ENCODE measurements around the gene RANBP10.
A peak's percentile ranks its signal among the peaks of the same experiment; 100 is the strongest.
"Not testable (repeated sequence)": the region's sequence is repeated elsewhere in the genome, so short reads cannot be mapped to it uniquely, and the experiment has no call there.

RANBP10 gene

GRCh38 chr16:67760206-67760955 is 46.0 kb downstream of the RANBP10 start:
- intact Hi-C loops (cut with DNase I), result no loop called here
- DNase-seq, result no peak

DNA sequence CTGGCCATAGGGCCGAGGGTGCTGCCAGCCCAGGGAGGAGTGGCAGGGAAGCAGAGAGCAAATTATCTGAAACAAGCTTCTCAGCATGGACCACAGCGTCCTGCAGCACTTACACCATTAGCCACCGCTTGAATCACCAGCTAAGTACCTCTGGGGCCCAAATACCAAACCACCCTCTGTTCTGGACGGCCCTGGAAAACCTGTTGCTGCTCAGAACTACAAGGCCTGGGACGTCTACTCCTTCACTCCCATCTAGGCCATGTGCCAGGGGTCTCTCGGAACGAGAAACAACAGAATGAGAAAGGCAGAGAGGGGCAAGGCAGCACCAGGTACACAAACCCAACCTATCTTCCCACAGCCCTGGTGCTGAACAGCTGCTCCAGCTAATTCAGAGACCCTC is 47.4 kb downstream of the RANBP10 start:
- intact Hi-C loops (cut with DNase I), result no loop called here
- DNase-seq, result no peak

GRCh38 chr16:67758006-67758405 is 48.4 kb downstream of the RANBP10 start:
- intact Hi-C loops (cut with DNase I), result no loop called here
- no peak for DNase-seq

GRCh38 chr16:67752641-67753040 is 53.7 kb downstream of the RANBP10 start:
- intact Hi-C loops (cut with DNase I), result no loop called here
- DNase-seq, result no peak

DNA sequence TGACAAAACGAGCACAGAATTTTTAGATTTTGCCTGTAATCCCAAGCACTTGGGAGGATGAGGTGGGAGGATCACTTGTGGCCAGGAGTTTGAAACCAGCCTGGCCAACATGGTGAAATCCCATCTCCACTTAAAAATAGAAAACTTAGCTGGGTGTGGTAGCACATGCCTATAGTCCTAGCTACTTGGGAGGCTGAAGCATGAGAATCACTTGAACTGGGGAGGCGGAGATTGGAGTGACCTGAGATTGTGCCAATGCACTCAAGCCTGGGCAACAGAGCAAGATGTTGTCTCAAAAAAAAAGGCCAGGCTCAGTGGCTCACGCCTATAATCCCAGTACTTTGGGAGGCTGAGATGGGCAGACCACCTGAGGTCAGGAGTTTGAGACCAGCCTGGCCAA is 55.0 kb downstream of the RANBP10 start:
- intact Hi-C loops (cut with DNase I), result not testable (repeated sequence)

GRCh38 chr16:67750466-67750865 is 55.9 kb downstream of the RANBP10 start:
- DNase-seq, result no peak
- intact Hi-C loops (cut with DNase I), result no loop called here

More for the DNA sequence above, 55.0 kb downstream of the RANBP10 start:
- not testable (repeated sequence) for DNase-seq

- intact Hi-C loops (cut with DNase I), result no loop called here
- no peak for DNase-seq
These were observed 56.8 kb downstream of the RANBP10 start for GRCh38 chr16:67749436-67750078.

DNA sequence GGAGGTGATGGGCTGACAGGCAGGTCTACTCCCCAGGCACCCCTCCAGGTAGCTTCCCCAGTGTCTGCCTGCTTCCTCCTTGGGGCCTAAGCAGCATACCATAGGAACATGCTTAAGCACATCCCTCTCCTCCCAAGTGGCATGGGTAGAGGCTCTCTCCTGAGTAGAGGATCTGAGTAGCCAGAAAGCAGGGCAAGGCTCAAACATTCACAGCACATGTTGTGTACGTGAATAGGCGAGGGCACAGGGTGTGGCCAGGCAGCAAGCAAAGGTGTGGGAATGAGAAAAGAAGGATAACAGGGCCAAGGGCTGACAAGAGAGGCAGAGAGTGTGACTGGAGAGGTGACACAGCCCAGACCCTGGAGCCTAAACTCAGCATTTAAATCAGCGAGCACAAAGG is 57.5 kb downstream of the RANBP10 start:
- no peak for DNase-seq
- intact Hi-C loops (cut with DNase I), result no loop called here

- intact Hi-C loops (cut with DNase I), result no loop called here
These were observed 59.5 kb downstream of the RANBP10 start for GRCh38 chr16:67746846-67747245.

GRCh38 chr16:67741118-67741517 is 65.2 kb downstream of the RANBP10 start:
- intact Hi-C loops (cut with DNase I), result no loop called here

More at GRCh38 chr16:67746846-67747245, 59.5 kb downstream of the RANBP10 start:
- no peak for DNase-seq

DNA sequence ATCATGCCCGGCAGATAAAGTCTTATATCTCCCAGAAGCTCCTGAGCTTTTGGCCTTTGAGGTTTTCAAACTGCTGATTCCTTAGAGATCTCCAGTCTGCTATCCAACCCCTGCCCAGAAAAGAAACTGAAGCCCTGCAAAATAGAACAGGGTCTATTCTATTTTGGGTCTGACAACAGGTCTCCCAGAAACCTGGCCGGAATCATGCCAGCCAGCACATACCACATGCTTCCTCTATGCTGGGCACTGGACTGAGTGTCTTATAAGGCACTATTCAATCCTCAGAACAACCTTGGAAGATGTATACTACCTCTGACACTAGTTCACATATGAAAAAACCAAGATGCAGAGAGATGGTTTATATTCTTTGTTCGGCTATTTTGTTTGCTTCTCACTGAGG is 66.0 kb downstream of the RANBP10 start:
- intact Hi-C loops (cut with DNase I), result no loop called here
- DNase-seq, result no peak

More at GRCh38 chr16:67741118-67741517, 65.2 kb downstream of the RANBP10 start:
- DNase-seq, result no peak

DNA sequence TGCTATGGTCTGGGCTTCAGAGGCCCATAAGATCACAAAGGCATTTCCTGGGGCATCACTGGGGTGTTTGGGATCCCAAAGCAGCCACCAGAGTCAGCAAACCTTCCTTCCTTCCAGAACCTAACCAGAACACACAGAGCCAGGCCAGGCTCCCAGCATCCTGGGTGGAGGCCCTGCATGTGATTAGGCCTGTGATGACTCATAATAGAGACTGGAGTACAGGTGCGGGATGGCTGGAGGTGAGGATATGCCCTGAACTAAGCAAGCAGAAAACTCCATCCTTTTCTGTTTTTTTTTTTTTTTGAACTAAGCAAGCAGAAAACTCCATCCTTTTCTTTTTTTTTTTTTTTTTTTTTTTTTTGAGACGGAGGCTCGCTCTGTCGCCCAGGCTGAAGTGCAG is 69.5 kb downstream of the RANBP10 start:
- peak in 5 of 42 donors; percentile 6 to 48 (median 26) for DNase-seq
- intact Hi-C loops (cut with DNase I), result no loop called here

- intact Hi-C loops (cut with DNase I), result no loop called here
These were observed 71.6 kb downstream of the RANBP10 start for GRCh38 chr16:67734731-67735201.

GRCh38 chr16:67733734-67734470 is 72.5 kb downstream of the RANBP10 start:
- no peak for DNase-seq
- intact Hi-C loops (cut with DNase I), result no loop called here

More at GRCh38 chr16:67734731-67735201, 71.6 kb downstream of the RANBP10 start:
- DNase-seq, result peak in 1 of 42 donors; percentile 10

GRCh38 chr16:67731753-67732095 is 74.6 kb downstream of the RANBP10 start:
- intact Hi-C loops (cut with DNase I), result no loop called here
- no peak for DNase-seq

GRCh38 chr16:67731071-67731752 is 75.1 kb downstream of the RANBP10 start:
- DNase-seq, result no peak
- intact Hi-C loops (cut with DNase I), result no loop called here

DNA sequence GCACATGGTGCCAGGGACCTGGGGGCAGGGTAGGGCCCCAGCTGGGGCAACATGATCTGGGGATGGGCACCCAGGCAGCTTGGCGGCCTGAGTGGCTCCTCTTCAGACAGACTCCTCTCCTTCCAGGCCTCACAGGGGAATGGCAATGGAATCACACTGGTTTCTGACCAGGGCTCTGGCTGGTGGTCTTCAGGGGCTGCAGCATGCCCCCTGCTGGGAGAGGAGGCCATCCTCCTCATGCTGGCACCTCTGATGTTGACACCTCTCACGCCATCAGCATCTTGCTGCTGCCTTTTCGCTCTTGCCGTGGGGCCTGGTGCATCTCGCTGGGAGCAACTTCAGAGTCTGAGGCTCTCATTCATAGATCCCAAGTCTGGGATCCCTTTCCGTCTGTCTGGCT is 76.0 kb downstream of the RANBP10 start:
- intact Hi-C loops (cut with DNase I), result no loop called here
- no peak for DNase-seq

DNA sequence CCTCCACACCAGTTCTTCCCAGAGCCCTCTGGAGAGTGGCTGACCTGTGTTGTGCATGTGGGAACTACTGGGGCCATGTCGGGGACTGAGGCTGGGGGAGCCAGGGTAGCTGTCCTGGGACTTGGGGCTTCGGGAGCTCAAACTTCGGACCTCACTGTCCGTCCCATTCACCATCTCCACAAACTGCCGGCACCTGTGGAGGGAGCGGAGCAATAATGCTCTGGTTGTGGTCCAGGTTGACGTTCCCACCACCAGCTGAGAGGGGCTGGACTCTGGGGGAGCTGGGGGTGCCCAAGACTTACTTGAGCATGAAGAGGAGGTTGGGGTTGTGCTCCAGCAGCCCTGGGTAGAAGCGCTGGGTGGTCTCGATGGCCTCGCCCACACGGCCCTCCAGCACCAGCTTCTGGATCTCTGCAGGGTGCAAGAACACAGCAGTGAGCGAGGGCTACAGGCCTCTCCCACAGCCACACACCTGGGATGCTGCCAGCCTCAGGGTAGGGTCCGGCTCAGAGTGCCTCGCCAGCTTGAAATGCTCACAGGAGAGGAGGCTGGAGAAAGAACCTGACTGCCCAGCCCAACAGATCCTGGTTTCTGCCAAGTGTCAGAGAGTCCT is 76.6 kb downstream of the RANBP10 start:
- DNase-seq, result no peak
- intact Hi-C loops (cut with DNase I), result no loop called here

Measured in head of caudate nucleus (tissue), 42 donors.